Amniotic epithelial cell (primary cell): ENCODE results near the gene WDR83.
A peak's percentile ranks its signal among the peaks of the same experiment; 100 is the strongest.
"Not testable (repeated sequence)": the region's sequence is repeated elsewhere in the genome, so short reads cannot be mapped to it uniquely, and the experiment has no call there.

Experiments
- DNase-seq: peaks from one replicate; pipeline ENCODE4 v3.0.0-alpha.2; 2010; ENCODE audit warnings: low read depth

The WDR83 gene, protein sequence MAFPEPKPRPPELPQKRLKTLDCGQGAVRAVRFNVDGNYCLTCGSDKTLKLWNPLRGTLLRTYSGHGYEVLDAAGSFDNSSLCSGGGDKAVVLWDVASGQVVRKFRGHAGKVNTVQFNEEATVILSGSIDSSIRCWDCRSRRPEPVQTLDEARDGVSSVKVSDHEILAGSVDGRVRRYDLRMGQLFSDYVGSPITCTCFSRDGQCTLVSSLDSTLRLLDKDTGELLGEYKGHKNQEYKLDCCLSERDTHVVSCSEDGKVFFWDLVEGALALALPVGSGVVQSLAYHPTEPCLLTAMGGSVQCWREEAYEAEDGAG

DNA sequence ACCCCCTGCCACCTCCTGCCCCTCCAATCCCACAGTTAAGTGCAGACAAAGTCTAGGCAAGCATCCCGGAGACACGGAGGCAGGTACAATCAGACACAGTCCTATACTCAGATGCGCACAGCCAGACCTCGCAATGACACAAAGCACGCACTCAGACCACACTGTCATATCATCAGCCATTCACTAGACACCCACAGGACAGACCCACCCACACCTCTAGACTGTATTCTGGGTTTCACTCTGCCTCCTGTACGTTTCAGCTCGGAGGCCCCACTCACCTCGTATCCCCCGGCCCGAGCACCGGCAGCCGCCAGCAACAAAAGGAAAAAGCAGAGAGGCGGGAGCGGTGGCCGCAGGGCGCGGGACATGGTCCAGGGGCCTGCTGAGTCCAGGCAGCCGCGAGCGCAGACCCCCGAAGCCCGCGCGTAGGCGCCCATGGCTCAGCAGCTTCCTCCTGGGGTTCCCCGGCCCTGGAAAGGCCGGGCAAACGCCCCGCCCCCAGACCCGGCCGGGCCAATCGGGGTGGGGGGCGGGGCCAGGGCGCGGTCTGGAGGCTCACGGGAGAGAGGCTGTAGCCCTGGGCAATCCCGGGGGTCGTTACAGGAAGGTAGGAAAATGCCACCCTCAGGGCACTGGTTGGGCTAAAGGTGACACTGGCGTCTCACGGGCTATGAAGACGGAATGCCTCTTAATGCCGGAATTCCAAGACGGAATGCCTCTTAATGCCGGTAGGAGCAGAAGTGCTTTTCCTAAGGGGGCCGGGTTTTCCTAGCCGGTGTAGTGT lies at the start of gene WDR83, which contains the start of gene MAN2B1:
Gene WDR83 (plus strand): TSS at position 543 of the 784 bp plus-strand sequence. CDS start 2,984 bp downstream, outside the sequence.
Gene MAN2B1 (minus strand): TSS at position 478 of the 784 bp plus-strand sequence. CDS start 41 bp downstream, at position 437.
- DNase-seq: peak; percentile 42

DNA sequence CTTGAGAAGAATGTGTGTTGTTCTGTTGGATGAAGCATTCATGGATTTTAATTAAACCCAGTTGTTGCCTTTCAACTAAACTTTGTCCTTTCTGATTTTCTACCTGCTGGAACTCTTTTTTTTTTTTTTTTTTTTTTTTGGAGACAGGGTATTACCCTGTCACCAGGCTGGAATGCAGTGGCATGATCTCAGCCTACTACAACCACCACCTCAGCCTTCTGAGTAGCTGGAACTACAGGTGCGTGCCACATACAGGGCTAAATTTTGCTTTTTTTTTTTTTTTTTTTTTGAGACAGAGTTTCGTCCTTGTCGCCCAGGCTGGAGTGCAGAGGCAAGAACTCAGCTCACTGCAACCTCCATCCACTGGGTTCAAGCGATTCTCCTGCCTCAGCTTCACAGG lies 49.0 kb upstream of the WDR83 start:
- no peak for DNase-seq

DNA sequence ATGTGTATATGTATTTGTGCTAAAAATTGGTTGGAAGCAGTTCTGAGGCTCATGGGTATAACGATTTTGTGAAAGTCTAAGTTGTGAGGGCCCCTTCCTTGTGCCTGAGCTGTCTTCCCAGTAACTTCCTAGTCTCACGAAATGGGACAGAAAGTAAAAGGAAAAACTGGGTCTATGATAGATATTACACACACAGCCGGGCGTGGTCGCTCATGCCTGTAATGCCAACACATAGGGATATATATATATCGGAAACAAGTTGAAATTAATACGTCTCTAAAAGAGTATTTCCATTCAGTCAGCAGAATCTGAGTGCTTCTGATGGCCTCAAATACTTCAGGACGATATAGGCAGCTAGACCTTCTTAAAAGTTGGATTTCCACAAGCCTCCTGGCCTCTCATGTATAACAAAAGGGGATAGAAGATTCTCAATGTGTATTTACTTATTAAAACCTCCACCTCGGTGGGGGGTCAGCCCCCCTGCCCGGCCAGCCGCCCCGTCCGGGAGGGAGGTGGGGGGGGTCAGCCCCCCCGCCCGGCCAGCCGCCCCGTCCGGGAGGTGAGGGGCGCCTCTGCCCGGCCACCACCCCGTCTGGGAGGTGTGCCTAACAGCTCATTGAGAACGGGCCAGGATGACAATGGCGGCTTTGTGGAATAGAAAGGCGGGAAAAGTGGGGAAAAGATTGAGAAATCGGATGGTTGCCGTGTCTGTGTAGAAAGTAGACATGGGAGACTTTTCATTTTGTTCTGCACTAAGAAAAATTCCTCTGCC lies 45.2 kb upstream of the WDR83 start:
- DNase-seq: not testable (repeated sequence)

DNA sequence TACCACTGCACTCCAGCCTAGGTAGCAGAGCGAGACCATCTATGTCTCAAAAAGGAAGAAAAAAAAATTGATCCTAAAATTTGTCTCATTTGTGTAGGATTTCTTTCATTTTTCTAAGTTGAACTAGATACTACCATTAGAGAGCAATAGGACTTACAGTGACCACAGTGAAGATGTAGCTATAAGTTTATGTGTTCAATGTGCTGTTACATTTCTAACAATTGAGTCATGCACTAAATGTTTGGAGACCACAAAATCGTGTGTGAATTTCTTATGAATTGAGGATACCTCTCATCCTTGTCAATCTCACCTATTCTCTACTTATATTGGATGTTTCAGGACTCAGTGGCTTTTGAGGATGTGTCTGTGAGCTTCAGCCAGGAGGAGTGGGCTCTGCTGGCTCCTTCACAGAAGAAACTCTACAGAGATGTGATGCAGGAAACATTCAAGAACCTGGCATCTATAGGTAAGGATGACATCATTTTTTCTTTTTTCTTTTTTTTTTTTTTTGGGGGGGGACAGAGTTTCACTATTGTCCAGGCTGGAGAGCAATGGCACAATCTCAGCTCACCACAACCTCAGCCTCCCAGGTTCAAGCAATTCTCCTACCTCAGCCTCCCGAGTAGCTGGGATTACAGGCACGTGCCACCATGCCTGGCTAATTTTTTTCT lies 43.1 kb upstream of the WDR83 start:
- DNase-seq: no peak

DNA sequence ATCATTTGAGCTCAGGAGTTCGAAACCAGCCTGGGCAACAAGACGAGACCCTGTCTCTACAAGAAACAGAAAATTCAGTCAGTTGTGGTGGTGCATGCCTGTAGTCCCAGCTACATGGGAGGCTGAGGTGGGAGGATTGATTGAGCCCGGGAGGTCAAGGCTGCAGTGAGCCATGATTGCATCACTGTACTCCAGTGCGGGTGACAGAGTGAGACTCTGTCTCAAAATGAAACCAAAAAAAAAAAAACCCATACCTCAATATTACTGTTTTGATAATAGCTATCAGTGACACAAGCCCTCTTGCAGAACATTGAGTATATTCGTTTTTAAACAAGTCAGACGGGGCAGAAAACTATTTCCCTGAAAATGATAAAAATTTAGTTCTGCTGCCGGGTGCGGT lies 39.6 kb upstream of the WDR83 start:
- DNase-seq: no peak

DNA sequence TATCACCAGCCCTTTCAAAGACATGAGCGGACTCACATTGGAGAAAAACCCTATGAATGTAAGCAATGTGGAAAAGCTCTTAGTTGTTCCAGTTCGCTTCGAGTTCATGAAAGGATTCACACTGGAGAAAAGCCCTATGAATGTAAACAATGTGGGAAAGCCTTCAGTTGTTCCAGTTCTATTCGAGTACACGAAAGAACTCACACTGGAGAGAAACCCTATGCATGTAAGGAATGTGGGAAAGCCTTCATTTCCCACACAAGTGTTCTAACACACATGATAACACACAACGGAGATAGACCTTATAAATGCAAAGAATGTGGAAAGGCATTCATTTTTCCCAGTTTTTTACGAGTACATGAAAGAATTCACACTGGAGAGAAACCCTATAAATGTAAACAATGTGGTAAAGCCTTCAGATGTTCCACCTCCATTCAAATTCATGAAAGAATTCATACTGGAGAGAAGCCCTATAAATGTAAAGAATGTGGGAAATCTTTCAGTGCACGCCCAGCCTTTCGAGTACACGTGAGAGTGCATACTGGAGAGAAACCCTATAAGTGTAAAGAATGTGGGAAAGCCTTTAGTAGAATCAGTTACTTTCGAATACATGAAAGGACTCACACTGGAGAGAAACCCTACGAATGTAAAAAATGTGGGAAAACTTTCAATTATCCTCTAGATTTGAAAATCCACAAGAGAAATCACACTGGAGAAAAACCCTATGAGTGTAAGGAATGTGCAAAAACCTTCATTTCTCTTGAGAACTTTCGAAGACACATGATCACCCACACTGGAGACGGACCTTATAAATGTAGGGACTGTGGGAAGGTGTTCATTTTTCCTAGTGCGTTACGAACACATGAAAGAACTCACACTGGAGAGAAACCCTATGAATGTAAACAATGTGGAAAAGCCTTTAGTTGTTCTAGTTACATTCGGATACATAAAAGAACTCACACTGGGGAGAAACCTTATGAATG lies 38.3 kb upstream of the WDR83 start:
- peak; percentile 66 for DNase-seq

DNA sequence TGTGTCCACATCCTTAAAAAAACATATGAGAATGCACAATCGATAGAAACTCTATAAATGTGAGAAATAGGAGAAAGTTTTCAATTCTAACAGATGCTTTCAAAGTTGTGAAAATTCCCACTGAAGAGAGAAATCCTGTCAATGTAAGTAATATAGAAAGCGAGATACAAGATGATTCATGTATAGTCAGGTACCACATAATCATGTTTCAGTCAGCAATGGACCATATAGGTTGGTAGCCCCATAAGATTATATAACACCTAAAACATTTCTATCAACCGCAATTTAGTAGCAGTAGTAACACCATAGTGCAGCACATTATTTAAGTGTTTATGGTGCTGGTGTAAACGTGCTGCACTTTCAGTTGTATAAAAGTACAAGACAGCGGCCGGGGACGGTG lies 37.4 kb upstream of the WDR83 start:
- DNase-seq: no peak

DNA sequence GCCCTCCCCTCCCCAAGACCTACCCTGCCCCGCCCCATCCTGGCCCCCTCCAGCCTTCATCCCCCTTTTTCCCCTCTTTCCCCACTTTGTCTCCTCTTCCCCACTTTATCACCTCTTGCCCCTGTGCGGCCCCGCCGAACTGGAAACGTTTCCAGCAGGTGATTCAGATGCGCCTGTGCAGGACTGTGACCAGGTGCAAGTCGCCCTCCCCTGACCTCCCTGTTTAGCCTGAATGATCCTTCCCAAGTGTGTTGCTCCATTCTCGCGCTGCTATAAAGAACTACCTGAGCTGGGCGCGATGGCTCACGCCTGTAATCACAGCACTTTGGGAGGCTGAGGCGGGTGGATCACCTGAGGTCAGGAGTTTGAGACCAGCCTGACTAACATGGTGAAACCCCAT lies 30.0 kb upstream of the WDR83 start:
- DNase-seq: no peak

DNA sequence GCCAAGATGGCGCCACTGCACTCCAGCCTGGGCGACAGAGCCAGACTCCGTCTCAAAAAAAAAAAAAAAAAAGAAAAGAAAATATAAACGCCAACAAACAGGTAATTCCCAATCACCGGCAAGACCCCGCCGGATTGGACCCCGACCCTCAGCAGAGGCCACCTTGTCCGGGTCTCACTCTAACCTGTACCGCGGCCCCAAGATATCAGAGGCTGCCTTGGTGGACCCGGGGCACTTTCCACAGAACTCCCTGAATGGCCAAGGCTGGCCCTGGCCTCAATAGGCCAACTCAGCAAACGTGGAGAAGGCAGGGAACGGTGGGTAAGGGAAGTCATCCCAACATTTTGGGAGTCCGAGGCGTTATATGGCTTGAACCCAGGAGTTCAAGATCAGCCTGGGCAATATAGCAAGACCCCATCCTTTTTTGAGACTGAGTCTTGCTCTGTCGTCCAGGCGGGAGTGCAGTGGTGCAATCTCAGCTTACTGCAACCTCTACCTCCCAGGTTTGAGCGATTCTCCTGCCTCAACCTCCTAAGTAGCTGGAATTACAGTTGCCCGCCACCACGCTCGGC lies 27.9 kb upstream of the WDR83 start:
- no peak for DNase-seq

DNA sequence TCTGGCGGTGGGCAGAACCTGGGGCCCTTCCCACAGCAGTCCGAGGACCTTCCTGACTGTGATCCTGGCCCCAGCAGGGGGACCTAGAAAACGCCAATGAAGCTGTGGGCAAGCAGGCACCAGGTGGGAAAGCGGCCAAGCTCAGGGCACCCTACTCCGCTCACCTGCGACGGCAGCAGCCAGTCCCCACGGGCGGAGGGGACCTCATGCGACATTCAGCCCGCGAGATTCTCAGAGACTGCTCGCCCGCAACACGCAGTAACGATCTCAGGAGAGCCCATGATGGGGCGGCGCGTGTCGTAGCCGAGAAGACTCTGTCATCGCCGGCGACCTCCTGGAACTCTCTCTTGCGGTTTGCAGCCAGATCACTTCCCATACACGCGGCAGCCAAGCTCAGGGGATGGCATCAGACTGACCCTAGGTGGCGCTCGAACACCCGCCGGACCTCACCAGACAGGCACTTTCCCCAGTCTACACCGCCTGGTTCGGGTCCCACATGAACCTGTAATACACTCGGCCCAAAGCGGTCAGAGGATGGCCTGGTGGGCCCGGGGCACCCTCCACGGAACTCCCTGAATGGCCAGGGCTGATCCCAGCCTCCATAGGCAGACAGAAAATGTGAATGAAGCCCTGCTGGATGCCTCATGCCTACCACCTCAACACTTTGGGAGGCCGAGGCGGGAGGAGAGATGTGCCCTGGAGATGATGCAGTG lies 26.6 kb upstream of the WDR83 start:
- peak; percentile 47 for DNase-seq

DNA sequence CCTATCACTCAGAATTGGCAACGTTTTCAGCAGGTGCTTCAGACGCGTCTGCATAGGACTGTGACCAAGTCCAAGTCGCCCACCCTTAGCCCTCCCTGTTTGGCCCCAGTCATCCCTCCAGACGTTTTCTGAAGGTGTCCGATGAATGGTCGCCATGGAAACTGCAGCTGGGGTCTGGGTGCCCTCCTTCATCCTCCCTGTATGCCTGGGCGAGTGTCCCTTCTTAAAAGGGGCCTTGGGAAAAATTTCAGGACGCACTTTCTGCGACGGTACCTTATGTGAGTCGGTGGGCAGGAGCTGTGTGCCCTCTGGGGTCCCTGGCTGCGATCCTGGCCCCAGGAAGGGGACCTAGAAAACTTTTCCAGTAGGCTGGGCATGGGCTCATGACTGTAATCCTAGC lies 25.2 kb upstream of the WDR83 start:
- no peak for DNase-seq

DNA sequence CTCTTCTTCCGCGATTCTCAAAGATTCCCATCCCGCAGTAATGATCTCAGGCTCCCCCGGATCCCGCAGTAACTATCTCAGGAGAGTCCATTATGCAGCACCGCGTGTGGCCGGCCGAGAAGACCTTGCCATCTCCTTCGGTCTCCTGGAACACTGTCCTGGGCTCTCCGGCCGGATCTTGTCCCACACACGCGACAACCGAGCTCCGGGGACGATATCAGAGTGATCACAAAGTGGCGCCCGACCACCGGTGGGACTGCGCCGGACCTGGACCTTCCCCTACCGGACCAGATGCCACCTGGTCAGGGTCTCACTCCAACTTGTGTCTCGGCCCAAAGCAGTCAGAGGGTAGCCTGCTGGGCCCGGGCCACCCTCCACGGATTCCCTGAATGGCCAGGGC lies 24.1 kb upstream of the WDR83 start:
- DNase-seq: no peak

DNA sequence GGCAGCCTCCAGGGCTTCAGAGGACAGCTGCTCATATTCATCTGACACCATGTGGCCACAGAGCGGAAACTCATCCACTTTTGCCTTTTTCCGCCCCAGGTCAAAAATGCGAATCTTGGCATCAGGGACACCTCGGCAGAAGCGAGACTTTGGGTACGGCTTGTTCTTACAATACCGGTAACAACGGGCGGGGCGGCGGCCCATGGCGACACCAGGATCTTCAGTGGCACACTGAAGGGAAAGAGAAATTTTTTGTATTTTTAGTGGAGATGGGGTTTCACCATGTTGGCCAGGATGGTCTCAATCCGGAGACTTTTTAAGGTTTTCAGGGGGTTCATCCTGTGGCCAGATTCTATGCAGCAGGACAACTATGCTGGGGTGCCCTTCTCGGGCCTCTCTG lies 22.9 kb upstream of the WDR83 start:
- DNase-seq: not testable (repeated sequence)

DNA sequence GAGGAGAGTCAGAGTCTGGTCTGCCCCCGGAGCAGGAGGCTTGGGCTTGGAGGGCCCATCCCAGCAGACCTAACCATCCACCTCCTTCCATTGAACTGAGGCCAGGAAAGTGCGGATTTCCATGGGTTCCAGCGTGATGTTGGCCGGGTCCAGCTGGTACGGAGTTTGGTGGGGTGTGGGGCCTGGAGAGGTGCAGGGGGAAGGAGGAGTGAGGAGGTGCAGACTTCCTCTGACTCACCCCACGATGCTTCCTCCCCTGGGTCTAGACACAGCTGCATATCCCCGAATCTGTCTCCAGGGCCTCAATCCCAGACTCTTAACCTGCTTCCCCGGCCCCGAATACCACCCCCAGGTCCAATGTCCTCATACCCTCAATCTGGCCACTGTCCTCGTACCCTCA lies 20.1 kb upstream of the WDR83 start:
- no peak for DNase-seq

DNA sequence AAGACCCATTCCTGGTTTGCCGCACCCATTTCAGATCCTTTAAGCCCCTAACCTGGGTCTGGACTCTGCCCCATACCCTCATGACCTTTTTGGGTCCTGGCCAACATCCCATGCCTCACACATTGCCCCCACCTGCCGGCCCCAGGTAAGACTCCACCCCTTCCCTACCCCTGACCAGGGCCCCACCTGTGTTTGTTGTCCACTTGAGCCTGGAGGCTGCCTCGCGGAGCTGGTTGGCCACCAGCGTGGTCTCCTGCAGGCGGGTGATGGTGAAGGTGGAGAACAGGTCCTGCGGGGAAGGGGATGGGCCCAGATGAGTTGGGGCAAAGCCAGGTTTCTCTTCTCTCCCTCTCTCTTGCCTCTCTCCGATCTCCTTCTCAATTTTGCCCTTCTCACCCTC lies 19.6 kb upstream of the WDR83 start:
- no peak for DNase-seq

DNA sequence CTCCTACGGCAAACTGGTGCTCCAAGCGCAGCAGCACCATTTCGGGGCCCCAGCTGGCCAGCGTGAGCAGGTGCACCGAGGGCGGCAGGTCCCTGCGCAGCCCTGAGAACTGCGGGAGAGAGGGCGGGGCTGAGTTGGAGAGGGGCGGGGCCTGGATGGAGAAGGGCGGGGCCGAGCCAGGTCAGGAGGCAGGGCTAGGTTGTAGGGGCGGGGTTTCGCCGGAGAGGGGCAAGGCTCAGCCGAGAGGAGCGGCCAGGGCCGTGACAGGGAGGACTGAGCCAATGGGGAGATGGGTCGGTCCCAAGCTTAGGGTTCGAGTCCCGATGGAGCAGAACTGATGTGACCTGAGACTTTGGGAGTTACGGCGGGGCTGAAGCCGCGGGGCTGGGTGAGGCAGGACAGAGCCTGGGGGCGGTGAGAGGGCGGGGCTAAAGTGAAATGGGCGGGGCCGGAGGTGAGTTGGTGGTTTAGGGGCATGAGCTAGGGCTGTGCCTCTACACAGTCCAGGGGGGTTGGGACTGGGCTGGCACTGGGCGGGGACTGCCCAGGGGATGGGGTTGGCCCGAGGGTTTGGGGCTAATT lies 19.0 kb upstream of the WDR83 start:
- DNase-seq: peak; percentile 28

DNA sequence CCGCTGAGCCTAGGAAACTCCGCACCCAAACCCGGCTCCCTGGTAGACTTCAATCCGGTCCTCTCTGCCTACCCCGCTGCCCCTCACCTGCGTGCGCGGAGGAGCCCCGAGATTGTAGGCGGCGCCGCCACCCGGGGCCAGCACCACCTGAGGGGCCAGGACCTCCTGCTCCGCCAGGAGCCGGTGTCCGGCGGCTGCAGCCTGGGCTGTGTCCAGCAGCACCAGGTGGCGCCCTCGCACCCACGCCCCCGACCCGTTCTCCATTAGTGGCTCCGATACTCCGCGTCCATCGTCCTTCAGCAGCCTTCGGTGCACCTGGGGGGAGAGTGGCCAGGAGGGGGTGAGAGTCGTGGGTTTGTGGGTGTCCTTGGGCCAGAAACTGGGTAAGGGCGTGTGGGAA lies 18.5 kb upstream of the WDR83 start:
- DNase-seq: no peak

DNA sequence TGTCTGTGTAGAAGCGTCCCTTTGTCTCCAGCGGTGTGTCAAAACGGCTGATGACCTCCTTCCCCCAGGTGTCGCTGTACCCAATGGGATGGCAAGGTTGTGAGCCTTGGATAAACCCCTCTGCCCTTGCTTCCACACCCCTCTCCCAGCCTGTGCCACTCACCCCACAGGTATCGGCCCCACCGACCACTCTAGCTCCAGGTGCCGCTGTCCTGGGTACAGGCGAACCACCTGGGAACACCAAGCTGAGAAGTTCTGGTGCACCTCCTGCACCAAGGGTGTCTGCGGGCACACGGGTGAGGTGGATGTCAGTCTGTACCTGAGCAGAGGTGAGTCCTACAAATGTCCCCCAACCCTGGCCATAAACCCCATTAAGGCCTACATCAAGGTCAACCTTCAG lies 16.7 kb upstream of the WDR83 start:
- DNase-seq: no peak

DNA sequence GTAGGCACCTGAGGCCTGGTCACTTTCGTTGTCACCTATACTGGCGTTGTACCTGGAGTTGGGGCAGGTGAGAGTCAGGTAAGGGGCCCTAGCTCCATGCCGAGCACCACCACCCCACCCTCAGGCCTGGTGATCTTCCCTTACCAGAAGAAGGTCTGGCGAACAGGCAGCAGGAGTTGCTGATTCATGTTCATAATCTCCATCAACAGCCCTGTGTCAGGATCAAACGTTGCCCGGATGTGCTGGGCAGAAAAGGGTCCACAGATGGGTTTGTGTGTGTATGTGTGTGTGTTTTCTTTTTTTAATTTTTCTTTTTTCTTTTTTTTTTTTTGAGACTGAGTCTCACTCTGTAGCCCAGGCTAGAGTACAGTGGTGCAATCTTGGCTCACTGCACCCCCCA lies 14.4 kb upstream of the WDR83 start:
- no peak for DNase-seq

DNA sequence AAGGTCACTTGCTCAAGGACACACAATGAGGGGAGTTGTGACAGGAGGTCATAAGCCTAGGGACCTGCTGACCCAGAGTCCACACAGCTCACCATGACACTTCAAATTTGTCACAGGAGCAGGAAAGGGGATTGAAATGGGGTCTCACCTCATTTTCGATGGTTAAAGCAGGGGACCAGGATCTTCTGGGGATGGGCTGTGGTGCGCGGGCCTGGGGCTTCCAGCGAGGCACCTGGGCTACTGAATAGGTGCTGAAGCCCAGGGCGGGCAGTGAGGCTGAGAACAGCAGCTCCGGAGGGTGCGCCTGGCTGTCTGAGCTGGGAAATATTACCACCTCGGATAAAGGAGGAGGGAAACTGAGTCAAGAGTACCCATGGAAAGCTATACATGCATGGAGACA lies 11.1 kb upstream of the WDR83 start:
- no peak for DNase-seq
